H1 (cell line): ENCODE data around the gene PEAK3. TPM values are rescaled to one million over a fixed set of nuclear protein-coding genes. Genes with fewer than 3 reads are reported as not detected.

Source experiments
- CHD7 ChIP-seq: fragments of 300-600 bp; sonication (generic); IDR thresholded peaks from 2 replicates; pipeline ENCODE4 v1.7.1; 2012; ENCODE audit warnings: low read length, moderate library complexity, mild to moderate bottlenecking, inconsistent platforms; ENCODE audit not compliant: insufficient replicate concordance
- polyA plus RNA-seq, 7 experiments: library from polyadenylated mRNA; depleted of rRNA in 3 of 7; stranded (reverse) in 5 of 7; unstranded in 2 of 7; fragments of >200 nt in 5 of 7; fragments of 200-250 nt in 2 of 7; gene quantifications; 1 replicate in 5 of 7; 2 replicates in 1 of 7; 4 replicates in 1 of 7; pipeline versions ENCODE4 v1.2.1 to v1.2.3, GENCODE V29; 2011 to 2013; ENCODE audit warnings: missing spikeins in 2 of 7, mixed read lengths in 2 of 7
- total RNA-seq: library from RNA; stranded (reverse); fragmentation: NEBNext Ultra II Directional; extraction: Animal tissue kit (Norgen Biotek cat#: 25700); gene quantifications from 2 replicates; pipeline ENCODE4 v1.2.1, GENCODE V29; 2021

Gene PEAK3
- total and polyA plus RNA-seq, 2 of the 8 experiments (the other 6 are each of a cell fraction or from before 2014, with no cell fraction given): not detected

DNA sequence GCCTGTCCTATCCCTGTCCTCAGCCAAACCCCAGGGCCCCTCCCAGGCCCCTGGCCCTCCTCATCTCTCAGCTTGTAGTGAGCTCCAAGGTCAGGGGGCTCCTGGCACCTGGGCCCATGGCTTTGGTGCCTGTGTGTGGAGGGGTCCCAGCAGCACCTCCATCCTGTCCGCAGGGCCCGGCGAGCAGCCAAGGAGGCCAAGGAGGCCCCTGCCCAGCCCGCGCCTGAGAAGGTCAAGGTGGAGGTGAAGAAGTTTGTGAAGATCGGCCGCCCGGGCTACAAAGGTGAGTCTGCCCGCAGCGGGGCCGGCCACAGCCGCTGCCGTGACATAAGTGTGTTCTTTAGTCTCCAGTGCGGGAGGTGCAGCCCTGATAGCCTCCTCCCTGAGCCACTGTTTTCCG is 36.7 kb downstream of the PEAK3 start (continued):
- TF ChIP-seq CHD7: no peak
